ENCODE data around the gene L1TD1. TPM values are rescaled to one million over a fixed set of nuclear protein-coding genes. Genes with fewer than 3 reads are reported as not detected.

The L1TD1 gene
- total and polyA plus RNA-seq, 3 donors from 2014 or later: 1.5 to 9.1 (median 8.4) TPM

DNA sequence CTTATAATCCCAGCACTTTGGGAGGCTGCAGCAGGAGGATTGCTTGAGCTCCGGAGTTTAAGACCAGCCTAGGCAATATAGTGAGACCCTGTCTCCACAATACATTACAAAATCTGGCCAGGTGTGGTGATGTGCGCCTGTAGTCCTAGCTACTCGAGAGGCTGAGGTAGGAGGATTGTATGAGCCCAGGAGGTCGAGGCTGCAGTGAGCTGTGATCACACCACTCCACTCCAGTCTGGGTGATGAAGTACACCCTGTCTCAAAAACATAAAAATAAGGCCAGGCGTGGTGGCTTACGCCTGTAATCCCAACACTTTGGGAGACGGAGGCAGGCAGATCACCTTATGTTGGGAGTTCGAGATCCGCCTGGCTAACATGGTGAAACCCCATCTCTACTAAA lies 27.7 kb downstream of the L1TD1 start:
- Histone ChIP-seq H3K27ac (no peak overlapping the region), H3K9me3 (no peaks in the 10 kb centered on the region), H3K4me3 (no peak overlapping the region), H3K27me3 (no peaks in the 10 kb centered on the region), H3K36me3 (ENCODE audit: low read depth, missing control alignments) (no peaks in the 10 kb centered on the region), H3K4me1 (no peaks in the 10 kb centered on the region)
- TF ChIP-seq POLR2A (IDR thresholded peaks at IDR 0.05): no peak
- no peak for TF ChIP-seq CTCF (IDR thresholded peaks at IDR 0.05)
- DNase-seq: no peak
- WGBS, 2 donors: 82 to 86% methylated on average over 9 of the region's 9 CpGs
- intact Hi-C loops (cut with DNase I; ENCODE audit: low total_unique reads): no loop called here

DNA sequence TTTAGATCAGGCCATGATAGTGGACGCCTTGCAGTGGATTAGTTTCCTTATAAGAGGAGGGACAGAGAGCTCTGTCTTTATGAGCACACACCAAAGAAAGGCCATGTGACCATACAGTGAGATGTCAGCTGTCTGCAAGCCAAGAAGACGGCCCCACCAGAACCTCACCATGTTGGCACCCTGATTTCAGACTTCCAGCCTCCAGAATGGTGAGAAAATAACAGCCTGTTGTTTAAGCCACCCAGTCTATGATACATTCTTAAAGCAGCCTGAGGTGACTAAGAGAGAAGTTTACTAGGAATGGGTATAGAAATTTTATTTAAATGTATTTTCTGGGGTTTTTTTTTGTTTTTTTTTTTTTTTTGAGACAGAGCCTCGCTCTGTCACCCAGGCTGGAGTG lies 29.5 kb downstream of the L1TD1 start:
- intact Hi-C loops (cut with DNase I; ENCODE audit: low total_unique reads): no loop called here
- no peak for TF ChIP-seq CTCF (IDR thresholded peaks at IDR 0.05)
- H3K27me3 ChIP-seq: no peaks in the 10 kb centered on the region
- no peak for DNase-seq
- 61 to 67% methylated on average over 3 of the region's 3 CpGs for WGBS, 2 donors
- H3K4me3 ChIP-seq: no peak overlapping the region
- H3K9me3 ChIP-seq: no peaks in the 10 kb centered on the region
- H3K27ac ChIP-seq: no peak overlapping the region
- no peaks in the 10 kb centered on the region for H3K36me3 ChIP-seq (ENCODE audit: low read depth, missing control alignments)
- no peaks in the 10 kb centered on the region for H3K4me1 ChIP-seq

- TF ChIP-seq POLR2A (IDR thresholded peaks at IDR 0.05) (no peak), CTCF (IDR thresholded peaks at IDR 0.05) (no peak)
- no peaks in the 10 kb centered on the region for H3K36me3 ChIP-seq (ENCODE audit: low read depth, missing control alignments)
- H3K27ac ChIP-seq: no peak overlapping the region
- intact Hi-C loops (cut with DNase I; ENCODE audit: low total_unique reads): no loop called here
- H3K9me3 ChIP-seq: no peaks in the 10 kb centered on the region
- 83 to 84% methylated on average over 10 to 11 of the region's 11 CpGs for WGBS, 2 donors
- no peaks in the 10 kb centered on the region for H3K4me1 ChIP-seq
- no peak overlapping the region for H3K4me3 ChIP-seq
- no peaks in the 10 kb centered on the region for H3K27me3 ChIP-seq
- DNase-seq: no peak
These were observed 32.8 kb downstream of the L1TD1 start for GRCh38 chr1:62227496-62227895.

- no peak for TF ChIP-seq POLR2A (IDR thresholded peaks at IDR 0.05)
- TF ChIP-seq CTCF (IDR thresholded peaks at IDR 0.05): no peak
- intact Hi-C loops (cut with DNase I; ENCODE audit: low total_unique reads): no loop called here
- WGBS, 2 donors: 85 to 87% methylated on average over 12 of the region's 12 CpGs
- Histone ChIP-seq H3K27me3 (no peaks in the 10 kb centered on the region), H3K9me3 (no peaks in the 10 kb centered on the region), H3K4me1 (no peaks in the 10 kb centered on the region), H3K27ac (no peak overlapping the region), H3K36me3 (ENCODE audit: low read depth, missing control alignments) (no peaks in the 10 kb centered on the region), H3K4me3 (no peak overlapping the region)
- DNase-seq: no peak
These were observed 33.7 kb downstream of the L1TD1 start for GRCh38 chr1:62228136-62228882.

DNA sequence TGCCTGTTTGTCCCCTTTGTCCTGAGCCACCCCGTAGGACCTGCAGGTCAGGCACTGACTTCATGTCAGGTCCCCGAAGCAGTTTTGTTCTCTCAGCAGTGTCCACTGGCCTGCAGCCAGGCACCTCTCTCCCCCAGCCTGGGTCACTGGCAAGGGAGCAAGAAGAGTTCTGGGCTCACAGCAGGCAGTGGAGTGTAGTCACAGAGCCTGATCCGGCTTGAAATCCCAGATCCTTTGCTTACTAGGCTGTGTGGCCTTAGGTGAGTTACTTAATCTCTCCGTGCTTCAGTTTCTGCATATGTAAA lies 34.2 kb downstream of the L1TD1 start:
- intact Hi-C loops (cut with DNase I; ENCODE audit: low total_unique reads): no loop called here
- Histone ChIP-seq H3K9me3 (no peaks in the 10 kb centered on the region), H3K27me3 (no peaks in the 10 kb centered on the region), H3K36me3 (ENCODE audit: low read depth, missing control alignments) (no peaks in the 10 kb centered on the region), H3K4me3 (no peak overlapping the region), H3K4me1 (no peaks in the 10 kb centered on the region), H3K27ac (no peak overlapping the region)
- 51 to 60% methylated on average over 4 of the region's 4 CpGs for WGBS, 2 donors
- DNase-seq: peak; percentile 22
- no peak for TF ChIP-seq POLR2A (IDR thresholded peaks at IDR 0.05)
- TF ChIP-seq CTCF (IDR thresholded peaks at IDR 0.05): no peak

All from testis (tissue), 3 donors.